ENCODE results near the gene STK36. TPM values are rescaled to one million over a fixed set of nuclear protein-coding genes. Genes with fewer than 3 reads are reported as not detected.

The STK36 gene
- total RNA-seq, 2 experiments from 2014 or later = 9.8 to 12.7 TPM

DNA sequence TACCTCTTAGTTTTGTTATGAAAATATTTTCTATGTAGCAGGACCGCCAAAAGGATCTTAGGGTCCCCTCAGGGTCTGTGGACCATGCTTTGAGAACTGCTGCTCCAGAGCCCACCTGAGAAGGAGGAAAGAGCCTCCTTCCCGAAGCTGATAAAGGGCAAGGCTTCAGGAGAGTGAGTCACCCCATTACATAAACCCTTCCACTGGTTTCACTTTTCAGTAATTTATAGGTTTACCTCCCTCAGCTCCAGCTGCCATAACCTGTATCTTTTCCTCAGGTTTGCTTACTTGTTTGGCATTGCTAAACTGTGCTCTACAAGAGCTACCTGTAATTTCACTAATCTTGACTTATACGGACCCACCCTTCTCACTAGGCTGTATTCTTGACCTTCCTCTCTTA is 45.4 kb downstream of the STK36 start:
- TF ChIP-seq, protein P1, sequence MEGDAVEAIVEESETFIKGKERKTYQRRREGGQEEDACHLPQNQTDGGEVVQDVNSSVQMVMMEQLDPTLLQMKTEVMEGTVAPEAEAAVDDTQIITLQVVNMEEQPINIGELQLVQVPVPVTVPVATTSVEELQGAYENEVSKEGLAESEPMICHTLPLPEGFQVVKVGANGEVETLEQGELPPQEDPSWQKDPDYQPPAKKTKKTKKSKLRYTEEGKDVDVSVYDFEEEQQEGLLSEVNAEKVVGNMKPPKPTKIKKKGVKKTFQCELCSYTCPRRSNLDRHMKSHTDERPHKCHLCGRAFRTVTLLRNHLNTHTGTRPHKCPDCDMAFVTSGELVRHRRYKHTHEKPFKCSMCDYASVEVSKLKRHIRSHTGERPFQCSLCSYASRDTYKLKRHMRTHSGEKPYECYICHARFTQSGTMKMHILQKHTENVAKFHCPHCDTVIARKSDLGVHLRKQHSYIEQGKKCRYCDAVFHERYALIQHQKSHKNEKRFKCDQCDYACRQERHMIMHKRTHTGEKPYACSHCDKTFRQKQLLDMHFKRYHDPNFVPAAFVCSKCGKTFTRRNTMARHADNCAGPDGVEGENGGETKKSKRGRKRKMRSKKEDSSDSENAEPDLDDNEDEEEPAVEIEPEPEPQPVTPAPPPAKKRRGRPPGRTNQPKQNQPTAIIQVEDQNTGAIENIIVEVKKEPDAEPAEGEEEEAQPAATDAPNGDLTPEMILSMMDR (IDR thresholded peaks at IDR 0.05) = no peak
- peaks cover 5% of the 10 kb centered on the region for H3K4me1 ChIP-seq (ENCODE audit: insufficient read depth, low read length)
- Mint-ChIP-seq H3K27ac (no peak overlapping the region), H3K36me3 (ENCODE audit: low read depth) (peaks cover 26% of the 10 kb centered on the region), H3K4me3 (no peak overlapping the region), H3K27me3 (no peaks in the 10 kb centered on the region), H3K9me3 (no peaks in the 10 kb centered on the region), H3K4me1 (ENCODE audit: low read depth) (peaks cover 23% of the 10 kb centered on the region)
- no peak overlapping the region for H3K4me3 ChIP-seq (ENCODE audit: low read length)
- DNase-seq (no peak), ATAC-seq (ENCODE audit: poor library complexity) (no peak)
- H3K9me3 ChIP-seq (ENCODE audit: control insufficient read depth in 1 of 2, insufficient read depth in 1 of 2, low read length in 2 of 2) = no peaks in the 10 kb centered on the region
- intact Hi-C loops (cut with DNase I, micrococcal nuclease) = loop anchor here in 1 of 2 experiments (10.0 kb wide), 1 partner anchor 458 kb away; the partner anchor contains the start of genes CNPPD1, RETREG2 and SLC23A3
- no peak overlapping the region for H3K27ac ChIP-seq (ENCODE audit: low read depth in 1 of 2, low read length in 2 of 2)
- ChIA-PET CTCF (no interaction called here), POLR2A (no interaction called here)
- H3K36me3 ChIP-seq (ENCODE audit: insufficient read depth, low read length) = no peaks in the 10 kb centered on the region
- no peaks in the 10 kb centered on the region for H3K27me3 ChIP-seq (ENCODE audit: control insufficient read depth in 1 of 2, insufficient read depth in 2 of 2, low read length in 2 of 2)

DNA sequence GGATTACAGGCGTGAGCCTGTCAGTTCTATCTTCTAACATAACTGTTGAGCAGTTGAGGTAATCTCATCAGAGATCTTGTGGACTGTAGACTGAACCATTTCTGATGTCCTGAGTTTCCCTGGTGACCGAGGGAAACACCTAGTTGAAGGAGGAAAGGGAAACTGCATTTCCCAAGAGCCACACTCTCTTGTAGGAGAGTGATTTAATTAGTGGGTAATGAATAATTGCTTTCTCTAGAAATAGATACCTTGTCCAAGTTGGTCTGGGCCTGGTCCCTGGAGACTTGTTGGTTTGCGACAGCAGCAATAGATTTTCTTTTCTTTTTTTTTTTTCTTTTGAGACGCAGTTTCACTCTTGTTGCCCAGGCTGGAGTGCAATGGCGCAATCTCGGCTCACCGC is 46.2 kb downstream of the STK36 start:
- Mint-ChIP-seq H3K9me3 (no peaks in the 10 kb centered on the region), H3K4me3 (no peak overlapping the region), H3K36me3 (ENCODE audit: low read depth) (peaks cover 26% of the 10 kb centered on the region), H3K4me1 (ENCODE audit: low read depth) (peaks cover 31% of the 10 kb centered on the region), H3K27ac (no peak overlapping the region), H3K27me3 (no peaks in the 10 kb centered on the region)
- no peak overlapping the region for H3K4me3 ChIP-seq (ENCODE audit: low read length)
- no peak overlapping the region for H3K27ac ChIP-seq (ENCODE audit: low read depth in 1 of 2, low read length in 2 of 2)
- peaks cover 4% of the 10 kb centered on the region for H3K4me1 ChIP-seq (ENCODE audit: insufficient read depth, low read length)
- ChIA-PET CTCF (no interaction called here), POLR2A (no interaction called here)
- ATAC-seq (ENCODE audit: poor library complexity) (no peak), DNase-seq (no peak)
- no peaks in the 10 kb centered on the region for H3K27me3 ChIP-seq (ENCODE audit: control insufficient read depth in 1 of 2, insufficient read depth in 2 of 2, low read length in 2 of 2)
- H3K36me3 ChIP-seq (ENCODE audit: insufficient read depth, low read length) = no peaks in the 10 kb centered on the region
- TF ChIP-seq, protein P1 (IDR thresholded peaks at IDR 0.05) = no peak
- H3K9me3 ChIP-seq (ENCODE audit: control insufficient read depth in 1 of 2, insufficient read depth in 1 of 2, low read length in 2 of 2) = no peaks in the 10 kb centered on the region
- intact Hi-C loops (cut with DNase I, micrococcal nuclease) = loop anchor here in 1 of 2 experiments (10.0 kb wide), 1 partner anchor 457 kb away; the partner anchor contains the start of genes CNPPD1, RETREG2 and SLC23A3

GRCh38 chr2:218719457-218719856 is 47.6 kb downstream of the STK36 start:
- no peaks in the 10 kb centered on the region for H3K36me3 ChIP-seq (ENCODE audit: insufficient read depth, low read length)
- H3K27ac Mint-ChIP-seq = no peak overlapping the region
- ChIA-PET POLR2A (no interaction called here), CTCF (interaction anchor here (0.9 kb wide), 1 partner anchor 9 kb away, joined by 4 read pairs; the partner anchor contains the start of gene TTLL4)
- H3K27me3 ChIP-seq (ENCODE audit: control insufficient read depth in 1 of 2, insufficient read depth in 2 of 2, low read length in 2 of 2) = no peaks in the 10 kb centered on the region
- peaks cover 4% of the 10 kb centered on the region for H3K4me1 ChIP-seq (ENCODE audit: insufficient read depth, low read length)
- intact Hi-C loops (cut with DNase I, micrococcal nuclease) = loop anchor here in 1 of 2 experiments (10.0 kb wide), 1 partner anchor 455 kb away; the partner anchor contains the start of genes CNPPD1, RETREG2 and SLC23A3
- H3K36me3 Mint-ChIP-seq (ENCODE audit: low read depth) = peaks cover 35% of the 10 kb centered on the region
- H3K9me3 Mint-ChIP-seq = no peaks in the 10 kb centered on the region
- TF ChIP-seq, protein P1 (IDR thresholded peaks at IDR 0.05) = no peak
- no peak overlapping the region for H3K4me3 ChIP-seq (ENCODE audit: low read length)
- H3K4me3 Mint-ChIP-seq = no peak overlapping the region
- no peak for DNase-seq
- ATAC-seq (ENCODE audit: poor library complexity) = no peak
- peaks cover 29% of the 10 kb centered on the region for H3K4me1 Mint-ChIP-seq (ENCODE audit: low read depth)
- no peak overlapping the region for H3K27ac ChIP-seq (ENCODE audit: low read depth in 1 of 2, low read length in 2 of 2)
- no peaks in the 10 kb centered on the region for H3K9me3 ChIP-seq (ENCODE audit: control insufficient read depth in 1 of 2, insufficient read depth in 1 of 2, low read length in 2 of 2)
- no peaks in the 10 kb centered on the region for H3K27me3 Mint-ChIP-seq
